DND-41 (cell line): ENCODE data around the gene CDKN1C.

Source experiments
- EZH2 ChIP-seq: IDR thresholded peaks from 3 replicates; pipeline ENCODE4 v1.6.1; 2012; ENCODE audit warnings: borderline replicate concordance, low read depth, mild to moderate bottlenecking, moderate library complexity, low read length, inconsistent platforms; ENCODE audit not compliant: severe bottlenecking
- TF ChIP-seq, protein P1 (sequence below): IDR thresholded peaks from 2 replicates; pipeline ENCODE4 v1.5.1; 2012; ENCODE audit warnings: borderline replicate concordance, low read length, moderate library complexity, mild to moderate bottlenecking; ENCODE audit not compliant: poor library complexity, severe bottlenecking; ENCODE audit errors: extremely low read depth

- TF ChIP-seq, protein P1, sequence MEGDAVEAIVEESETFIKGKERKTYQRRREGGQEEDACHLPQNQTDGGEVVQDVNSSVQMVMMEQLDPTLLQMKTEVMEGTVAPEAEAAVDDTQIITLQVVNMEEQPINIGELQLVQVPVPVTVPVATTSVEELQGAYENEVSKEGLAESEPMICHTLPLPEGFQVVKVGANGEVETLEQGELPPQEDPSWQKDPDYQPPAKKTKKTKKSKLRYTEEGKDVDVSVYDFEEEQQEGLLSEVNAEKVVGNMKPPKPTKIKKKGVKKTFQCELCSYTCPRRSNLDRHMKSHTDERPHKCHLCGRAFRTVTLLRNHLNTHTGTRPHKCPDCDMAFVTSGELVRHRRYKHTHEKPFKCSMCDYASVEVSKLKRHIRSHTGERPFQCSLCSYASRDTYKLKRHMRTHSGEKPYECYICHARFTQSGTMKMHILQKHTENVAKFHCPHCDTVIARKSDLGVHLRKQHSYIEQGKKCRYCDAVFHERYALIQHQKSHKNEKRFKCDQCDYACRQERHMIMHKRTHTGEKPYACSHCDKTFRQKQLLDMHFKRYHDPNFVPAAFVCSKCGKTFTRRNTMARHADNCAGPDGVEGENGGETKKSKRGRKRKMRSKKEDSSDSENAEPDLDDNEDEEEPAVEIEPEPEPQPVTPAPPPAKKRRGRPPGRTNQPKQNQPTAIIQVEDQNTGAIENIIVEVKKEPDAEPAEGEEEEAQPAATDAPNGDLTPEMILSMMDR: no peak
- no peak for TF ChIP-seq EZH2
Measured at GRCh38 chr11:2878782-2879181, 6.8 kb downstream of the CDKN1C start.
